ENCODE data around the gene SHROOM2.

The SHROOM2 gene

GRCh38 chrX:9937761-9938160, 151.5 kb downstream of the SHROOM2 start:
- no peak for DNase-seq (ENCODE audit: low read depth in 1 of 2, low spot score in 1 of 2)

GRCh38 chrX:9938516-9938915, 152.3 kb downstream of the SHROOM2 start:
- no peak for DNase-seq (ENCODE audit: low read depth in 1 of 2, low spot score in 1 of 2)

- no peak for DNase-seq (ENCODE audit: low read depth in 1 of 2, low spot score in 1 of 2)
Measured at GRCh38 chrX:9940421-9940820, 154.2 kb downstream of the SHROOM2 start.

- DNase-seq (ENCODE audit: low read depth in 1 of 2, low spot score in 1 of 2): peak in 1 of 2 donors; percentile 36
Measured at GRCh38 chrX:9942086-9942485, 155.9 kb downstream of the SHROOM2 start.

GRCh38 chrX:9943420-9943819, 157.2 kb downstream of the SHROOM2 start:
- DNase-seq (ENCODE audit: low read depth in 1 of 2, low spot score in 1 of 2): no peak

GRCh38 chrX:9947131-9947794, 161.0 kb downstream of the SHROOM2 start:
- DNase-seq (ENCODE audit: low read depth in 1 of 2, low spot score in 1 of 2): no peak

GRCh38 chrX:9948406-9948805, 162.2 kb downstream of the SHROOM2 start:
- no peak for DNase-seq (ENCODE audit: low read depth in 1 of 2, low spot score in 1 of 2)

- DNase-seq (ENCODE audit: low read depth in 1 of 2, low spot score in 1 of 2): no peak
Measured at GRCh38 chrX:9952300-9952699, 166.1 kb downstream of the SHROOM2 start.

GRCh38 chrX:9953396-9953795, 167.2 kb downstream of the SHROOM2 start:
- no peak for DNase-seq (ENCODE audit: low read depth in 1 of 2, low spot score in 1 of 2)

GRCh38 chrX:9955506-9955905, 169.3 kb downstream of the SHROOM2 start:
- no peak for DNase-seq (ENCODE audit: low read depth in 1 of 2, low spot score in 1 of 2)

- DNase-seq (ENCODE audit: low read depth in 1 of 2, low spot score in 1 of 2): no peak
Measured at GRCh38 chrX:9957743-9958142, 171.5 kb downstream of the SHROOM2 start.

- no peak for DNase-seq (ENCODE audit: low read depth in 1 of 2, low spot score in 1 of 2)
Measured at GRCh38 chrX:9958183-9958582, 172.0 kb downstream of the SHROOM2 start.

GRCh38 chrX:9961750-9962149, 175.5 kb downstream of the SHROOM2 start:
- no peak for DNase-seq (ENCODE audit: low read depth in 1 of 2, low spot score in 1 of 2)

GRCh38 chrX:9966775-9967408, 180.7 kb downstream of the SHROOM2 start, which contains the start of gene CLDN34:
TSS of gene CLDN34 (plus strand) at chrX:9967358. CDS start at chrX:9967358, 0 bp downstream.
- DNase-seq (ENCODE audit: low read depth in 1 of 2, low spot score in 1 of 2): no peak

GRCh38 chrX:9977635-9978034, 191.4 kb downstream of the SHROOM2 start:
- DNase-seq (ENCODE audit: low read depth in 1 of 2, low spot score in 1 of 2): no peak

GRCh38 chrX:9980401-9980800, 194.2 kb downstream of the SHROOM2 start:
- no peak for DNase-seq (ENCODE audit: low read depth in 1 of 2, low spot score in 1 of 2)

GRCh38 chrX:9980927-9981326, 194.7 kb downstream of the SHROOM2 start:
- no peak for DNase-seq (ENCODE audit: low read depth in 1 of 2, low spot score in 1 of 2)

GRCh38 chrX:9983441-9983840, 197.2 kb downstream of the SHROOM2 start:
- DNase-seq (ENCODE audit: low read depth in 1 of 2, low spot score in 1 of 2): no peak

- DNase-seq (ENCODE audit: low read depth in 1 of 2, low spot score in 1 of 2): no peak
Measured at GRCh38 chrX:9983846-9984245, 197.6 kb downstream of the SHROOM2 start.

- DNase-seq (ENCODE audit: low read depth in 1 of 2, low spot score in 1 of 2): no peak
Measured at GRCh38 chrX:9988762-9989161, 202.5 kb downstream of the SHROOM2 start.

GRCh38 chrX:9992061-9992460, 205.8 kb downstream of the SHROOM2 start:
- no peak for DNase-seq (ENCODE audit: low read depth in 1 of 2, low spot score in 1 of 2)

- DNase-seq (ENCODE audit: low read depth in 1 of 2, low spot score in 1 of 2): no peak
Measured at GRCh38 chrX:9992724-9993123, 206.5 kb downstream of the SHROOM2 start.

- DNase-seq (ENCODE audit: low read depth in 1 of 2, low spot score in 1 of 2): peak; percentile 60 to 65
Measured at GRCh38 chrX:9995855-9996339, 209.7 kb downstream of the SHROOM2 start.

All from activated T-helper 1 cell treated with anti-CD3 and anti-CD28 coated beads, Interleukin-2, amount 50 U/mL, for 16 hours (primary cell).